DMS79 (cell line): ENCODE data around the gene RNF10.
"Not testable (repeated sequence)": the region's sequence is repeated elsewhere in the genome, so short reads cannot be mapped to it uniquely, and the experiment has no call there.

Experiments used
- DNase-seq: peaks from one replicate; lab custom pipeline; 2025; lab: John Stamatoyannopoulos, UW

Gene RNF10

DNA sequence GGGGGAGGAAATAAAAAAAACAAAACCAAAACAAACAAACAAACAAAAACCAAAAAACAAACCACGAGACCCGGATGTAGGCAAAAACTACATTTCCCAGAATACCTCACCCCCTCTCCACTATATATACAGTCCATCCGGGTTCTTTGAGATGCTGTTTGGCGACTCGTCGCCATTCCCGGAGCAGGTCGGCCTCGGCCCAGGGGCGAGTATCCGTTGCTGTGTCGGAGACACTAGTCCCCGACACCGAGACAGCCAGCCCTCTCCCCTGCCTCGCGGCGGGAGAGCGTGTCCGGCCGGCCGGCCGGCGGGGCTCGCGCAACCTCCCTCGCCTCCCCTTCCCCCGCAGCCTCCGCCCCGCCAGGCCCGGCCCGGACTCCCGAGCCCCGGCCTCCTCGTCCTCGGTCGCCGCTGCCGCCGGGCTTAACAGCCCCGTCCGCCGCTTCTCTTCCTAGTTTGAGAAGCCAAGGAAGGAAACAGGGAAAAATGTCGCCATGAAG is at the start of gene RNF10:
TSS of gene RNF10 (plus strand) at position 154 of the 500 bp plus-strand sequence. CDS start 456 bp downstream, outside the sequence.
- peak; percentile 80 for DNase-seq

- no peak for DNase-seq
Observed at GRCh38 chr12:120485961-120486881, 47.9 kb upstream of the RNF10 start.

- not testable (repeated sequence) for DNase-seq
Observed at GRCh38 chr12:120487552-120487951, 46.6 kb upstream of the RNF10 start.

DNA sequence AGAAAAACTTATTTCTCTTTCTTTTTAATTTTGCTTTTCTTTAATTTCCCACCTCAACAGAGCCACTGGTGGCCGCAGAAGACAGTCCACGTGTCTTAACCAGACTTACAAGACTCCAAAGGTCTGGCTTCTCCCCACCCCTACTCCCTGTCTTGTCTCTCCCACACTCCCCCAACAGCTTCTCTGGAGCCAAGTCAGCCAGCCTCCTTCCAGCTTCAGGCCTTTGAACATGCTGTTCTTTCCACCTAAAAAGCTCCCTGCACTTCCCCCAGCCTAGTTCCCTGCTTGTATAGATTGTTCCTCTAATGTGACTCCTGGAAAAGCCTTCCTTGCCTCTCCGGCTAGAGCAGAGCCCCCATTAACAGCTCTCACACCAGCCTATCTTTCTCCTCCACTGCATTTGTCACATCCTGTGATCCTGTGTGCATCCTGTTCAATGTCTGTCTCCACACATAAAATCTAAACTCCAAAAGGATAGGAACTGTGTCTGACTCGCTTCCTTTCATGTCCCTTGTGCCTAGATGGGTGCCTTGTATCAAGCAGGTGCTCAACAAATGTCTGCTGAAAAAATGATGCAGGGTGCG is 46.0 kb upstream of the RNF10 start:
- DNase-seq = no peak

- no peak for DNase-seq
Observed at GRCh38 chr12:120489018-120489417, 45.1 kb upstream of the RNF10 start.

DNA sequence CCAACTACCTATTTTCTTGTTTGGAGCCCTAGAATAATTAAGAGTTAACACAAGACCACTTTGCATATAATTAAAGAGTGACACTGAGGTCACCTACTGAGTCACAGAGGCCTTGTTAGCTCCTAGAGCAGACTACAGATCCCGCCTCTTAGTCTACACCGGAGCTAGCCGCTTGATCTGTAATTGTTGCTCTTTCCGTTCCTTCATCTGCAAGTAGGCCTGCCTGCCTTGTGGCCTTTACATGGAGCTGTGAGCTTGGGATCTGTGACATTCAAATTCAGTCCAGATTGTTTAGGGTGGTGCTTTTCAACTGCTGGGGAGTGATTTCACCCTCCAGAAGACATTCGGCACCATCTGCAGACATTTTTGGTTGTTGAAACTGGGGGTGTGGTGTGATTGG is 43.8 kb upstream of the RNF10 start:
- DNase-seq = no peak

DNA sequence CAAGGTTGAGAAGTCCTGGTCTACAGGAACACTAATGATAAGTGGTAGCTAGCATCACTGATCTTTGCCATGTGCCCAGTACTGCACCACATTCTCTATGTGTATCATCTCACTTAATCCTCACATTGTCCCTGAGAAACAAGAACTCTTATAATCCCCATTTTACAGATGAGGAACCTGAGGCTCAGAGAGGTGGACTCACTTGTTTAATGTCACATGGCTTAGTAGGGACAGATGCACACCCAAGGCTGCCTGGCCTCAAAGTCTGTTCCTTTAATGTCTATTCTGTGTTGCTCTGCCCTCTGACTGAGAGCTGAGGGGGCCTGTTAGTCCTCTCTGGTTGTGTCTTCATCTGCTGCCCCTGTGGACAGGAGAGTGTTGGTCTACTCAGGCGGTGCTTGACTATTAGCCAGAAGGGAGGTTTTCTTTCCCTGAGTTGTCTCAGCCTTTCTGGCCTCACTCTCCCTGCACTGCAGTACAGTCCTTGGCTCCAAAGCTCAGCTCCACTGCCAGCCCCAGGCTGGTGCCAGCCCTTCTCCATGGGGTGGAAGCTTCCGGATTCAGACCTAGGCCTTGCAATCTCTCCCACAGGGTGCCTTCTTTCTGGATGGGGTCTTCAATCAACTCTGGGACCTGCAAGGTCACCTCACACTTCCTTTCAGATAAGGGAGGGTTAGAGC is 43.2 kb upstream of the RNF10 start:
- DNase-seq = no peak

GRCh38 chr12:120495186-120495730 is 38.9 kb upstream of the RNF10 start:
- no peak for DNase-seq

DNA sequence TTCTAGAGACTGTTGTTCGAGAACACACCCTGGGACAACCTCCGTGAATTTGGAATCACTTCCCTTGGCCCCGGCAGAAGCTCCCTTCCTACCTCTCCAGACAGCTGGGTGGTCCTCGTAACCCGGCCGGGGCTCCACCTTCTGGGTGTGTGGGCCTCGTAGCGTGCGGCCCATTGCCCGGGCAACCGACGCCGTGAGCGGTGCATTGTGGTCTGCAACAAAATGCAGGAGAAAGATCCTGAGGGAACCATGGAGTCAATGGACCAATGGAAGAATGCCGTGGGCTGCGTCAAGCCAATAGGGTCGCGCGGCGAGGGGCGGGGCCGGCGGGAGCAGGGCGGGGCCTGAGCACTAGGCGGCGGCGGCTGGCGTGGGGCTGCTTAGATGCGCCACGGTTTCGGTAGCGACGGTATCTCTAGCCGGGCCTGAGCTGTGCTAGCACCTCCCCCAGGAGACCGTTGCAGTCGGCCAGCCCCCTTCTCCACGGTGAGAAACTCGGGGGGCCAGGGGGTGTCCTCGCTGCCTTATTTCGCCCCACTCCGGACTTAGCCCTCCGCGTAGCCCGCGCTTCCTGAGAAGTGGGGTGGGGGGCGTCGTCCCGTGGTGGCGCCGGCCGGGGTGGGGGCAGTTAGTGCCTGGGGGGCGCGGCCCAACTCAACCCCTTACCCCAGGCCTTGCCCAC is 38.3 kb upstream of the RNF10 start, which contains the start of gene DYNLL1:
TSS of gene DYNLL1 (plus strand) at position 383 of the 682 bp plus-strand sequence. CDS start 309 bp downstream, outside the sequence.
- peak; percentile 90 for DNase-seq

GRCh38 chr12:120496413-120497340 is 37.5 kb upstream of the RNF10 start:
- no peak for DNase-seq

GRCh38 chr12:120497524-120498150 is 36.5 kb upstream of the RNF10 start:
- DNase-seq = no peak

- no peak for DNase-seq
Observed at GRCh38 chr12:120498870-120499515, 35.2 kb upstream of the RNF10 start.

DNA sequence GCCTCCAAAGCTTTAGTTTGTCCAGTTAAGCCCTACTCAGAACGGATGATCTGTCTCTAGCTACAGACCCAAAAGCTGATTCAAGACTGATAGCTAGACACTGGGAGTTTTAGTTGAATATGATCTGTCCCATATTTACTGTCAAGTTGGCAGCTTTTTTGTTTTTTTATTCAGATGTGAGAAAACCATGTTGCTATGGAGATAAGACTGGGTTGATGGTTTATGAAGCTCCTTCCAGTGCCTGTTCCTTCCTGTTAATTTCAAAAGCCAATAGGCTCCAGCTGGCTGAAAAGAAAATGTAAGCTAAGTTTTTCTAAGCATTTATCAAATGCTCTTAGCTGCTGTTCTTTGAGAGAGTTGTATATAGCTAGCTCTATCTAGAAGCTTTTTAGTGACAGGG is 33.6 kb upstream of the RNF10 start:
- DNase-seq = no peak

GRCh38 chr12:120504587-120504986 is 29.6 kb upstream of the RNF10 start:
- DNase-seq = no peak

GRCh38 chr12:120508537-120508936 is 25.6 kb upstream of the RNF10 start:
- no peak for DNase-seq

GRCh38 chr12:120514002-120514401 is 20.2 kb upstream of the RNF10 start:
- no peak for DNase-seq

- no peak for DNase-seq
Observed at GRCh38 chr12:120515496-120515895, 18.7 kb upstream of the RNF10 start.

- DNase-seq = not testable (repeated sequence)
Observed at GRCh38 chr12:120519324-120519723, 14.8 kb upstream of the RNF10 start.

DNA sequence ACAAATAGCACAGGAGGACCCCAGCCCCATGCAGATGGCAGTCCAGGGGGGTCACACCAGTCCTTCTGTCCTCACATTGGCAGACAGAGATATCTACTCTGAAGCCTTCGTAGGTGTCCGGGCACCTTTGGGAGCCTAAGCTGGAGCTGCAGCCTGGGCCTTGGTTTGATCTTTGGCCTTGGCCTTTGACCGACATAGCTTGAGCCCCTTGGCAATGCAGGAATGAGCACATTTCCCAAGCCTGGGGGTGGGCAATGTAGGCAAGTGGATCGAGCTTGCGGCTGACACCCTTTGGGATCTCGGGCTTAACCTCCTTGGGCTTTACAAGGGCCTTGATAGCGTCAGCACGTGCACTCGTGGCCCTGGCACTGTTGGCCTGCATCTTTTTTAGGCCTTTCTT is 11.6 kb upstream of the RNF10 start:
- no peak for DNase-seq
